SKM-1 treated with dmso at 0.1 percent for 144 hours (cell line): Measurements from ENCODE around the gene PANX2.

Experiments
- DNase-seq: peaks from one replicate; lab custom pipeline; 2025; ENCODE audit not compliant: unreplicated experiment; lab: John Stamatoyannopoulos, UW

Gene PANX2

DNA sequence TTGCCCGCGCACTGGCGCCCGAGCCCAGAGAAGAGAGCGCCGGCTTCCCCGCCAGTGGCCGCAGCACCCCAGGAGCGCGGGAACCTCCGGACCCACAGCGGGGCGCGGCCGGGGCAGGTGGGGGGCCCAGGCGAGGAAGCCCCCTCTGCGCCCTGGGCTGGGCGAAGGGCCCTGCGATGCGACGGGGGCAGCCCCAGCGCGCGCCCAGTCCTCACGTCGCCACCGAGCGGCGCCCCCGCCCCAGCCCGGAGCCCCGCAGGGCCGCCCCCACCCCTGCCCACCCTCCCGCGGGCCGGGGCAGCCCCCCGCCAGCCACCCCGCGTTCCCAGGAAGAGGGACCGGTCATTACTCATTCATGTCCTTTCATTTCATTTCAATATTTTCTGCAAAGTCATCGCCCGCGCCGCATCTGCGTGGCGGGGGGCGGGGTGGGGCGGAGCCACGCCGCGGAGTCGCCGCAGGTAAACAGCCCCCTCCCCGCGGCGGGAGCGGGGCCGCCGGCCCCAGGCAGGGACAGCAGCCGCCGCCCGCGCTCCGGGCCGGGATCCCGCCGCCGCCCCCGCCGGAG, 673 bp upstream of the PANX2 start:
- DNase-seq: no peak

DNA sequence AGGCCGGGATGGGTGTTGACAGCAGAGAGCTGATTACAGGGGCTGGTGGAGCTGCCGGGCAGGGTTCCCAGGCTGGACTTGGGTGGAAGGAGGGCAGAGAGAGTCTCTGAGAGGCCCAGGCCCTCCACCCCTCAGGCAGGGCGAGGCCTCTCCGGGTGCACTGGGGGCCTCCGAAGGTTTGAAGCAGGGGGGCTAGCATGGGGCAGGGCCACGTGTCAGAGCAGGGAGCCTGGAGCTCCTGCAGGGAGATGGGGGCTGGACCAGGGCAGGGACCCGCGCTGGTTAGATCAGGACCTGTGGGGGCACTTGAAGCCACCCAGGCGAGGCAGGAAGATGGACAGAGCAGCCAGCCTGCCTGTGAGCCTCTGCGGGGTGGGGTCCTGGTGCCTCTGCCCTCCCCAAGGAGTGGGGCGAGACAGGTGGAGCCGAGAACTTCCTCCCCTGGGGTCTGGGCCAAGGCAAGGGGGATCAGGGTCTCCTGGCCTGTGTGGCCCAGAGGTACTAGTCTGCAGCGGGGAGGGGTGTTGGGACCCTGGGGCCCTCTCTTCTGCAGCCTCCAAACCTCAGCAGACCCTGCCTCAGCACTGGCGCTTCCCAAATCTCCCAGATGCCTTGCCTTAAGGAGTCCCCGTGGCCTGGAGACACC, 911 bp downstream of the PANX2 start:
- DNase-seq: no peak

DNA sequence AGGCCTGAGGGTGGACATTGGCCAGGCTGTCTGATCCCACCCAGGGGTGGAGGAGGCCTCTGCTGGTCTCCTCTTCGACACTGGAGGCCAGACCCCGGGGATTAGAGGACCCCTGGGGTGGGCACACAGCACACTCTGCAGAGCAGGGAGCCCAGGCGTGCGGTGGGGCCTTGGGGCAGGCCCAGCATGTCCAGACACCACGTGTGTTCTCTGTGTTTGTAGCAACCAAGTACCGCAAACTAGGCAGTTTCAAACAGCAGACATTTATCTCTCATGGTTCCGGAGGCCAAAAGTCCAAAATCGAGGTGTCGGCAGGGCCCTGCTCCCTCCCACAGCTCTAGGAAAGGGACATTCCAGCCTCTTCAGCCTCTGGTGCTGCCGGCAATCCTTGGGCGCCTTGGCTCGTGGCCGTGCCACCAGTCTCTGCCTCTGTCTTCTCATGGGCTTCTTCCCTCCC, 1.5 kb downstream of the PANX2 start:
- no peak for DNase-seq

DNA sequence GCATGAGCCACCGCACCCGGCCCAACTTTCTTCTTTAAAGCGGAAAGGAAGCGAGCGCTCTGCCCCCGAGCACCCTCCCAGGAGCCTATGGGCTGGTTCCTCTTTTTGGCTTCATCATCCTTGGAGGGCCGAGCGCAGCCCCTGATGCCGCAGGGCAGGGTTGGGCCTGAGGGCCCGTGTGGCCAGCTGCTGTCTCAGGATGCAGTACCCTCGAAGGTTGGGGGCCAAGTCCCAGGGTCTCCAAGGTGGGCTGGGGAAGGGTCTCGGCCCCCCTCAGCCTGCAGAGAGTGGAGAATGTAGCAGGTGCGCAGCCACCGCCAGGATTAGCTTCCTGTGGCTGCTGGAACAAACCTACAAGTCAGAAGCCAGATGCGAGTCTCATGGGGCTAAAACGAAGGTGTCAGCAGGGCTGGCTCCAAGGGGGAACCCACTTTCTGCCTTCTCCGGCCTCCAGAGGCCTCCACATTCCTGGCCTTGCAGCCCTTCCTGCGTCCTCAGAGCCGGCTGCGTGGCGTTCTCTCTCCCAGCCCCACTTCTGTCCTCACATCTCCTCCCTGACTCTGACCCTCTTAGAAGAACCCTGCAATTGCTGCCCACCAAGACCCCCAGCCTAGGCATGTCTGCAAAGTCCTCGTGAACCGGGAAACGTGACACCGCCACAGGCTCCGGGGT, 2.9 kb downstream of the PANX2 start:
- peak; percentile 60 for DNase-seq

DNA sequence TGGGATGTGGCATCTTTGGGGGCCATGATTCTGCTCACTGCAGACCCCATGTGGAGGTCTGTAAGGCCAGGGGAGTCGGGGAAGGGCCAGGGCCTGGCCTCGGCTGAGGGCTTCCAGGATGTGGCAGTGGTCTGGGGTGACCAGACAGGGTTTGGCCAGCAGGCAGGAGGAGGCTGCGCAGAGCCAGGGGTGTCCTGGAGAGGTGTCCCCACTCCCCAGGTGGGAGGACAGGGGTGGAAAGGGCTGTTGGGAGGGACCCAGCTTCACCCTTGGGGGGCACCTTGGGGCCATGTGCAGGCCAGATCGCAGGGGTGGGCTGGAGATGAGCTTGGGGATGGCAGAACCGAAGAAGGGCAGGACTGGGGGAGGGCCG, 3.4 kb downstream of the PANX2 start:
- no peak for DNase-seq

DNA sequence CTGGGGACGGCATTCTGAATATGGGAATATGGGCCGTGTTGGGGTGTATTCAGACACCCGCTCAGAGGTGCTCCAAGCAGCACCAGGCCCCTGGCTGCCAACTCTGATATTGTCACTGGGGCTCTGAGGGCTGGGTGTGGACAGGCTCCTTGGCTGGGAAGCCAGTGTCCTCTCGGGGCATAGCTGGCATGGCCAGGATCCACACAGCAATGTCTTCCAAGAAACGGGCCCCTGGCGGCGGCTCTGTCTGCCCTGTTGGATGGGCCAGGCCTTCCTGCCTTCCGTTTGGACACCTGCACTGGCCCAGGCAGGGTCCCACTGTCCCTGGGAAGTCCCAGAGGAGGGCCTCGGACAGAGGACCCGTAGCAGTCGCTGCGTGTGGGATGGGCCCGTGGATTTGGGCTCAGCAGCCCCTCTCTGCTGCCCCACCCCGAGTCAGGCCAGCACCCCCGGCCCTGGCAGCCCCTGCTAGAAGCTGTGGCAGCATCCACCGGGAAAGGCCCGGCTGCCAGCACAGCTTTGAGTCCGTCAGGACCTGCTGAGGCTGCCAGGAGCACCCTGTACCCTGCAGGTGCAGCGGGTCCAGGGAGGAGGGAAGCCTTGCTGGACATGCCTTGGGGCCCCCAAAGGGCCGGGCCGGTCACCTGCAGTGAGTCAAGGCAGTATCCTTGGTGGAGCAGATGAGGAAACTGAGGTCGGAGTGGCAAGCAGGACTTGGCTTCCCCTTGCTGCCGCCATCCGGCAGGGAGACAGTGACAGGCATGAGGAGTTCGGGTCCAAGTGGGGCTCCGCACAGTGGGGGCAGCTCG, 4.1 kb downstream of the PANX2 start:
- no peak for DNase-seq

DNA sequence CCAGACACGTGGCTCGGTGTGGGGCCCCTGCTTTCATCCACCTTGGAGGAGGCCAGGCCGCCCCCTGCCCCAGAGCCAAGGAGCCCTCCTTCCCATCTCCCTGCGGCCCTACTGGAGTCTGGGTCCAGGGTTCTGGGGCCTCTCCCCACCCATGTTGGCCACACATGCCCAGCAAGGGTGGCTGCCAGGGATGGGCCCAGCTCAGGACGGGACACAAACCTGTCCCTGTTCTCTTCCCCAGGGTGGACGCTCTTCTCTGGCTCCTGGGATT, 4.6 kb downstream of the PANX2 start:
- no peak for DNase-seq

DNA sequence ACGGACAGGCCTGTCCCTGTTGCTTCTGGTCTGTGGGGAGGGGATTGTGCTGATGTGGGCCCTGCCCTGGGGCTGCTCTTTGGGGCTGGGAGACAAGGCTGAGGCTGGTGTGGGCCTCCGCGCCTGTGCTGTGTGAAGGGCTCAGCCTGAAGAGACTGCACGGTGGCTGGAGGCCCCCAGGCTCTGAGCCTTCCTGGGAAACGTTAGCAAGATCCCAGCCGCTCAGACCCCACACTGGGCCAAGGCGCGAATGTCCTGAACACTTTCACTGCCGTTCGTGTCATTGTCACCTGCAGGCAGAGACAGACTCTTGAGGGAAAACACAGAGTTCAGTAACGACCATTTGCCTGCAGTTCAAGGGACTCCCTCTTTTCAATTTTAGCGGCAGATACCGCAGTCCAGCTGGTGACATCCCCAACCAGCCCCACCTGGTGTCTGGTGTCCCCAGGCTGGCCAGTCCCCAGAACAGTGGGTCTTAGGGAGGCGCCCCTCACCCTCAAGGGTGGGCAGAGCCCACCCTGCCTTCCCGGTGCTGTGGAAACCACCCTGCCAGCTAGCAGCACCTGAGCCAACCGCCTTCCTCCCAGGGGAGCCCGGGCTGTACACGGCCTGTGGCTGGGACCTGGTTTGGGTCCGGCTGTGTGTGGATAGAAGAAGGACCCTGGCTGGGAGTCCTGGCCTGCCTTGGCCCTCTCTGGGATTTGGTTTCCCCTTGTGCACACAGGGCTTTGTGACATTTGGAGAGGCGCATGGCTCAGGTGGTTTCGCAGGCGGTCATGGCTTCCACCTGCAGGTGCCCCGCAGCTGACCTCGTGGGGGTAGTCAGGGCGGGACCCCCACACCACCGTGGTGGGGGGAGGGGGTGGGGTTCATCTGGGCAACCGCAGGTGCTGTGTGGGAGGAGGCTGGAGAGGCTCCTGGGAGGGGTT, 5.7 kb downstream of the PANX2 start:
- no peak for DNase-seq

DNA sequence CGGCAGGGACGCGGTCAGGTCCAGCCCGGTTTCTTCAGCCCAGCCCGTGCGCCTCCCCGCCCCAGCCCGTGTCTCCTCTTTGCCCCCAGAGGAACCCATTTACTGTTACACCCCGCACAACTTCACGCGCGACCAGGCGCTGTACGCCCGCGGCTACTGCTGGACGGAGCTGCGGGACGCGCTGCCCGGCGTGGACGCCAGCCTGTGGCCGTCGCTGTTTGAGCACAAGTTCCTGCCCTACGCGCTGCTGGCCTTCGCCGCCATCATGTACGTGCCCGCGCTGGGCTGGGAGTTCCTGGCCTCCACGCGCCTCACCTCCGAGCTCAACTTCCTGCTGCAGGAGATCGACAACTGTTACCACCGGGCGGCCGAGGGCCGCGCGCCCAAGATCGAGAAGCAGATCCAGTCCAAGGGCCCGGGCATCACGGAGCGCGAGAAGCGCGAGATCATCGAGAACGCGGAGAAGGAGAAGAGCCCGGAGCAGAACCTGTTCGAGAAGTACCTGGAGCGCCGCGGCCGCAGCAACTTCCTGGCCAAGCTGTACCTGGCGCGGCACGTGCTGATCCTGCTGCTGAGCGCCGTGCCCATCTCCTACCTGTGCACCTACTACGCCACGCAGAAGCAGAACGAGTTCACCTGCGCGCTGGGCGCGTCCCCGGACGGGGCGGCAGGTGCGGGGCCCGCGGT, 6.5 kb downstream of the PANX2 start:
- DNase-seq: no peak

DNA sequence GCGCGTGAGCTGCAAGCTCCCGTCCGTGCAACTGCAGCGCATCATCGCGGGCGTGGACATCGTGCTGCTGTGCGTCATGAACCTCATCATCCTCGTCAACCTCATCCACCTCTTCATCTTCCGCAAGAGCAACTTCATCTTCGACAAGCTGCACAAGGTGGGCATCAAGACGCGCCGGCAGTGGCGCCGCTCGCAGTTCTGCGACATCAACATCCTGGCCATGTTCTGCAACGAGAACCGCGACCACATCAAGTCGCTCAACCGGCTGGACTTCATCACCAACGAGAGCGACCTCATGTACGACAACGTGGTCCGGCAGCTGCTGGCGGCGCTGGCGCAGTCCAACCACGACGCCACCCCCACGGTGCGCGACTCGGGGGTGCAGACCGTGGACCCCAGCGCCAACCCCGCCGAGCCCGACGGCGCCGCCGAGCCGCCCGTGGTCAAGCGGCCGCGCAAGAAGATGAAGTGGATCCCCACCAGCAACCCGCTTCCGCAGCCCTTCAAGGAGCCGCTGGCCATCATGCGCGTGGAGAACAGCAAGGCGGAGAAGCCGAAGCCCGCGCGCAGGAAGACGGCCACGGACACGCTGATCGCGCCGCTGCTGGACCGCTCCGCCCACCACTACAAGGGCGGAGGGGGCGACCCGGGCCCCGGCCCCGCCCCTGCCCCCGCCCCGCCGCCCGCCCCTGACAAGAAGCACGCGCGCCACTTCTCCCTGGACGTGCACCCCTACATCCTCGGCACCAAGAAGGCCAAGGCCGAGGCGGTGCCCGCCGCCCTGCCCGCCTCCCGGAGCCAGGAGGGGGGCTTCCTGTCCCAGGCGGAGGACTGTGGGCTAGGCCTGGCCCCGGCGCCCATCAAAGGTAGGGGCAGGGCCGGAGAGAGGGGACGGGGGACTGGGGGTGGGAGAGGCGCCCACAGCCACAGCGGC, 7.3 kb downstream of the PANX2 start:
- DNase-seq: no peak

DNA sequence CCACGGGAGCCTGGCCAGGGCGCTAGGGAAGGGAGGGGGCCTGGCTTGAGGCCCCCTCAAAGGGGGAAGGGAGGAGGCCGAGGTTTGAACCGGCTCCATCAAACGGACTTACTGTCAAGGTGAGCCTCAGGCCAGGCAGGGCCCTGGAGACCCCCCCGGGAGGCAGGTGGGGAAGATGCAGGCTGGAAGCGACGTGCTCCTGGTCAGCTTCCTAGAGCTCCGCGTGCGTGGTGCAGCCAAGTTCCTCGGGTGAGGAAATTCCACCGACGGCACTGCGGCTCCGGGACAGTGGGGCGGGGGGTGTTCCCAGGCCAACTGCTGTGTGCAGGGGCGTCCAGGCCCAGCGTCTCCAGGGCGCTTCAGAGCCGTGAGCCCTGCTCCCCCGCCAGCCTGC, 7.9 kb downstream of the PANX2 start:
- DNase-seq: no peak

DNA sequence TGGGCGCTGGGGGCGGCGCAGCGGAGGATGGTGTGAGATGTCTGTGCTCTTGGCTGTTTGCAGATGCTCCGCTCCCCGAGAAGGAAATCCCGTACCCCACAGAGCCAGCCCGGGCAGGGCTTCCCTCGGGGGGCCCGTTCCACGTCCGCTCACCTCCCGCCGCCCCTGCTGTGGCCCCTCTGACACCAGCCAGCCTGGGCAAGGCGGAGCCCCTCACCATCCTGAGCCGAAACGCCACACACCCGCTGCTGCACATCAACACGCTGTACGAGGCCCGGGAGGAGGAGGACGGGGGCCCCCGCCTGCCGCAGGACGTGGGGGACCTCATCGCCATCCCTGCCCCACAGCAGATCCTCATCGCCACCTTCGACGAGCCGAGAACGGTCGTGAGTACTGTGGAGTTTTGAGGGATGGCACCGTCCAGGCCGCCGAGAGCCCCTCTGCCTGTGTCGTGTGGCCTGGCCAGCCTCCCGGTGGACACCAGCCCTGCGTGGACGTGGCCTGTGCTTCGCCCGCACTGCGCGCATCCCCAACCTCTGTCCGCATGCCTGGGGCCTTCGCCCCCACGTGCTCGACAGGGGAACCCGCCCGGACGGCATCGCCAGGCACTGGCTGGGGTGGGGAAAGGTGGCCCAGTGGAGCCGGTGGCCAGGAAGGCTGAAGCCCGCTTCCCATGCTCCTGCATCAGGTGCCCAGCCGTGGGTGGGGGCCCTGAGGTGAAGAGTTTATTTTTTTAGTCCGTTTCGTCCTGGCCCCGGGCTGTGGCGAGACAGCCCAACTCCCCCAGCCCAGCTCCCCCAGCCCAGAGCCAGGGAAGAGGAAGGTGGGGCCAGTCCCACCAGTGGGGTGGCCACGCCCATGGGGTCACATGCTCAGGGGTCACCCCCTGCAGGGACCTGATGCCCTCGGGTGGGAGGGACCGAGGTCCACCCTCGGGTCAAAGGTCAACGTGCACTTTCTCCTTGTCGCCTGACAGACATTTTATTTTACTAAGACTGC, 8.6 kb downstream of the PANX2 start:
- no peak for DNase-seq

DNA sequence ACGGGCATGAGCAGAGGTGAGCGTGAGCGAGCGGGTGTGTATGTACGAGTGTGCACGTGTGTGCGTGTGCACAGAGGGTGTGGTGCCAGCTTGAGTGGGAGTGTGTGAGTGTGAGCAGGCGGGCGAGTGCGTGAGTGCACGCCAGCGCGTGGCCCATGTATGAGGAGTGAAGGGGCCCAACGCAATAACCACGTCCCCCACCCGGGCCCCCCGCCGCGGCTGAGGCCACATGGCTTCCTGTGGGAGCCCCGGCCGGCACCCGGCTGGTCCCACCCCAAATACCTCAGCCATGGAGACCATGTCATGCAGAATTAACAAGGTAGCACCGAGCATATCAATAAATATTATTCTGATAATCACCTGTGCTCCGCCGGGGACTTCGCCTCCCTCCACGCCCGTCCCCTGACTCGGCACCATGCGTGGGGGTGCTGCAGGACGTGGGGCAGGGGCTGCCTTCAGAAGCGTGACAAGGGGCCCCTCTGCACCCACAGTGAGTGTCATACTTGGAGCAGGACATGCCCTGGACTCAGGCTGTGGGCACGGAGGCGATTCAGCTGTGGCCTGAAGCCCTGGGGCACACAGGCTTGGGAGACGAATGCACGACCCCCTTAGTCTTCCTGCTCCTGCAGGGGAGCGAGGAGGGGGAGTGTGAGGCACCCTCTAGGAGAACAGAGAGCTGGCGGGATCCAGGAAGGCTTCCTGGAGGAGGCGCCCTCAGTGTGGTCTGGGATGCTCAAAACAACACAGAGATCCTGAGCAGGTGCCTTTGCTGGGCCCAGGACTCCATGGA, 9.6 kb downstream of the PANX2 start:
- no peak for DNase-seq

DNA sequence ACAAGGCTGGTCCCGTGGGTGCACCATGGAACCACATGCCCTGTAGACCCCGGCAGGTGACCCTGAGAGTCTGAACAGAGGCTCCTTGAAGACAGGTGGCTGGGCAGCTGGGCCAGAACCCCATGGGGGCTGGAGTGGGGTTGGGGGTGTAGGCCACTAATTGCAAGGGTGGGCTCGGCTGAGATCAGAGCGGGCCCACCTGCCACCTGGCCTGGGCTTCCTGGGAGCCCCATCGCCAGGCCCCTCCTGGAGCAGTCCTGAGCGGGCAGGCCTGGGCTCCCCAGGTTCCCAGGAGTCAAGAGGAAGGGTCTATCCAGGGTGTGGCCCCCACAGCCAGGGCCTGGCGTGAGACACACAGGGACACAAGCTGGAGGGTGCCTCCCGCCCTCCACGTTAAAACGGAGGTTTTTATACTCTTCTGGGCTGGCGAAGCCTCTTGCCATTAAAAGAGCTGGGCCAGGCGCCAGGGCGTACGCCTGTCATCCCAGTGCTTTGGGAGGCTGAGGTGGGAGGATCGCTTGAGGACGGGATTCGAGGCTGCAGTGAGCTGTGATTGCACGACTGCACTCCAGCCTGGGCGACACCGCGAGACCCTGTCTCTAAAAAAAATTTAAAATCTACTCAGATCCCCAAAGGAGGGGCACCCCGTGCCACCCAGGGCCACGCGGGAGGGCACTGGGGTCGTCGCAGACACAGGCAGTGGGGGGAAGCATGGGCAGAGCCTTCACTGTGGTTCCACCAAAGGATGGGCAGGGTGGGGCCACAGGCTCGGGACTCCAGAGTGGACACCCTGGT, 10.4 kb downstream of the PANX2 start:
- DNase-seq: no peak

DNA sequence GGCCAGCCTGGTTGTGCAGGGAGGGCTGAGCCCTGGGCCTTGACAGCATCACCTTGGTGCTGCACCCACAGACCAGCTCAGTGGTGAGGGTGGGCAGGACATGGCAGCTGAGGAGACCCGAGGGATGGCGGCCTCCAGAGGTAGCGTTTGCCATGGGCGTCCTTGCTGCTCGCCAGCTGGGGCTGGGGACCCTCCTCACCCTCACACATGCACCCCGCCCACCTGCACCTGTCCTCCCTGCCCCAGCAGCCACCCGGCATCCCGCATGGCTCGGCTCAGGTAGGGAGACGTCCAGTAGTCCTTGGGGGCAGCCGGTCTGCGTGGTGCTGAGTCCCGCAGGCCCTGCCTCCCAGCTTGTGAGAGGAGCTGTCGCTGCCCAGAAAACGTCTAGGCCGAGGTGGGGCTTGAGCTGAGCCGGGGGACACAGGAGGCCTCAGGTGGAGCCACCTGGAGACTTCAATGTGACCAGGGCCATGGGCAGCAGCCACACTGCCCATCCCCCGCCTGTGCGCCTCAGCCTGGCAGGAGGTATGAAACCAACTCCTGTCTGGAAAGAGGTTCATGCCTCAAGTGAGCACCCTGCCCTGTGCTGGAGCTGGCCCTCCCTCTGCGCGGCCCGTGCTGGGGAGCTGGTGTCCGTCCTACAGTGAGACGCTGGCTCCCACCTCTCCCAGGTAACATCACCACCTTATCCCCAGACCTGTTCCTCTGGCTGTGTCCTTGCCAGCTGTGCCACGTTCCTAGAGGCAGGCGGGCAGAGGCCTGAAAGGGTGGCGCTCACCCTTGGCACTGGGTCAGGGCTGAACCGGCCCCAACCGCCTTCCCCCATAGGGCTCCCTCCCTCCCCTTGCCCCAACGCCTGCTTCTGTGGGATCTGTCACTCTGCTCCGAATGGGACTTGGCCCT, 11.9 kb downstream of the PANX2 start:
- DNase-seq: no peak
